Stimulated activated naive CD4-positive, alpha-beta T cell treated with Interleukin-2 at 50 U/mL for 16 hours (primary cell): ENCODE measurements around the gene GSTT2.

Source experiments
- DNase-seq: peaks from one replicate; lab custom pipeline; 2025; lab: John Stamatoyannopoulos, UW

Gene GSTT2

DNA sequence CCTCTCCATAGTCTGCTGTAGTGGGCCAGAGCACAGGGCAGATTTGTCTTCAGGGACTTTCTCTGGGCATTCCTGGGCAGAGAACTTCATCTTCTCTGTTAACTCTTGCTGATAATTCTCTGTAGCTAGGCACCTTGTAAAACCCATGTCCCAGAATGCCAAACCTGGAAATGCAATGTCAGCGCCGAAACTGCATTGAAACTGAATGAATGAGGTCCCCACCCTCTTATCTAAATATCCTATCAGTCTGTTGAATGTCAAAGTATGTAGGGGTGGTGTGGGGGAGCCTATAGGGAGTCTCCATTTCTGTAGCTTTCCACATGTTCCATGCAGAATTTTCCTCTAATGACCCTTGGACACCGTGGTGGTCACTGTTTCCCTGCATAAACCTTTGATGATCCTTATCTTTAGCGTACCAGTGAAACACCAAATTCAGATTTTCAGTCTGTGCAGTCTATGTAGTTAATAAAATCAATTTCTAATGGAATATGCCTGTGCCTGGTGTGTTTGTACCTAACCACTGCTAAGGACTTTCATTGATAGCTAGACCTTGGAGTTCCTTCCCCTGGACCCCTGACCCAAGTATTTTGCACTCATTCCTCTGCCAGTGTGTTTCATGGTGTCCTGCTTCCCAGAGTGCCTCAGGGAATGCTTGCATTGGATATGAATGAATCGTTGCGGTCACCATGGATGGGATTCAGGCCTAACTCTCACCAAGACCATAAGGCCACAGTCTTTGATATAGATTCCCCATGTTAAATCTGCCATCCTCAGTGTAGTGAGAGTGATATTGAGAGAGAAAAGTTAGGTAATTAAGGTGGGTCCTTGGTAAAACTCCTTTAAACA is 28.7 kb downstream of the GSTT2 start:
- no peak for DNase-seq

- DNase-seq, result no peak
Measured at GRCh38 chr22:24009227-24010017, 29.5 kb downstream of the GSTT2 start.

DNA sequence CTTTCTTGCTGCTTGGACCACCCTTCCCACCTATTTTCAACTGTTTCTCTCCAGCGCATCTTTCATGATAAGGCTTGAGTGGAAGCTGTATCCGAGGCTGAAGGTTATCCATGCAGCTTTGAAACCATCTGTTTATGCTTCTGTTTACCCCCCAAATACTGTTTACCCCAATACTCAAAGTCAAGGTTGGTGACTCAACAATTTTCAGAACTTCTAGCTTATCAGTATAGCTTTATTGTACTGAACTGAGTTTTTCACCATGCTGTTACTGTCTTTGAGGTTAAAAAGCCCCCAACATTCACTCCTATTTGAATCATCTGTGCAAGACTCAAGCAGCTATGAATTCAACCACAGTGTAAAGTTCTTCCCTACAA is 30.1 kb downstream of the GSTT2 start:
- DNase-seq, result no peak

DNA sequence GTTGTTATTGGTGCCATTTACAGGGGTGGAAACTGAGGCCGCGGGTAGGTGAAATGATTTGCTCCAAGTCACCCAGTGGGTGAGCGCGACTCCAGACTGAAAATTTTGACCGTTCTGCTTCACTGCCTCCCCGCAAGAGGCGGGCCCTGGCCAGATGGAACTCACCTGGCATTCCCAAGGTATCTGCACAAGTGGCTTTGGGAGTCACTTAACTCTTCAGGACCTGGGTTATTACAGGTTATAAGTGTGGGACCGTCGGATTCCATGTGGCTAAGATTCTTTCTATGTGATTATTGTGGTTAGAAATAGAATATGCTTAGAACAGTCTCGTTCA is 31.8 kb downstream of the GSTT2 start:
- no peak for DNase-seq

DNA sequence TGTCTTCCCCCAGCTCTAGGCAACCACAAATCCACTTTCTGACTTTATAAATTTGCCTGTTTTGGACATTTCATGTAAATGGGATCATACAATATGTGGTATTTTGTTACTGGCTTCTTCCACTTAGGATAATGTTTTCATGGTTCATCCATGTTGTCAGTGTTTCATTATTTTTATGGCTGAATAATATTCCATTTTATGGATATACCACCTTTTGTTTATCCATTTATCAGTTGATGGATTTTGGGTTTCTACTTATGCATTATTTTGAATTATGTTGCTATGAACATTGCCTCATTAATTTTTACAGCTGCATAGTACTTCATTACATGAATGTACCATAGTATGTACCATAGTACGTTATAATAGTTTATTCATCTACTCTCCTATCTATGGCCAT is 36.2 kb downstream of the GSTT2 start:
- no peak for DNase-seq

DNA sequence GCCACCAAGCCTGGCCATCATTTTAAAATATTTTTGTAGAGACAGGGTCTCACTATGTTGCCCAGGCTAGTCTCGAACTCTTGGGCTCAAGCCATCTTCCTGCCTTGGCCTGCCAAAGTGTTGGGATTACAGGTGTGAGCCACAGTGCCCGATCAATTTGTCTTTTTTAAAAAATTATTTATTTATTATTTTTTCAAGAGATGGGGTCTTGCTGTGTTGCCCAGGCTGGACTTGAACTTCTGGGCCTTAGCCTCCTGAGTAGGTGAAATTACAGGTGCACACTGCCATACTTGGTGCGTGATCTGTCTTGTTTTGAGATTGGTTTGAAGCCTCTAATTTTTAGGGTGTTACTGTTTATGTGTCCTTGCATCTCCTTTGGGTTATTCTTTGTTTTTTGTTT is 41.4 kb downstream of the GSTT2 start:
- DNase-seq, result no peak

DNA sequence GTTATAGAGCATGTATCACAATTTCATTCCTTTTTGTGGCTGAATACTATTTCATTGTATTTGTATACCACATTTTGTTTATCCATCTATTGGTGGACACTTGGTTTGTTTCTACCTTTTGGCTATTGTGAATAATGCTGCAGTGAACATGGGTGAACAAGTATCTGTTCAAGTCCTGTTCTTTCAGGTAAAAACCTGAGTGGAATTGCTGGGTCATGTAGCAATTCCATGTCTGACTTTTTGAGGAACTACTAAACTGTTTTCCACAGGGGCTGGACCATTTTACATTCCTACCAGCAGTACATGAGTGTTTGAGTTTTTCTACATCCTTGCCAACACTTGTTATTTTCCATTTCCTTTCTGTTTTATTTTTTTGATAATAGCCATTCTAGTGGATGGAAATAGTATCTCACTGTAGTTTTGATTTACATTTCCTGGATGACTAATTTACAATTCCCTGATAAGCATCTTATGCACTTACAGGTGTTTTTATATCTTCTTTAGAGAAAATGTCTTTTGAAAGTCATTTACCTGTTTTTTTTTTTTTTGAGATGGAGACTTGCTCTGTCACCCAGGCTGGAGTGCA is 43.4 kb downstream of the GSTT2 start:
- DNase-seq, result no peak

DNA sequence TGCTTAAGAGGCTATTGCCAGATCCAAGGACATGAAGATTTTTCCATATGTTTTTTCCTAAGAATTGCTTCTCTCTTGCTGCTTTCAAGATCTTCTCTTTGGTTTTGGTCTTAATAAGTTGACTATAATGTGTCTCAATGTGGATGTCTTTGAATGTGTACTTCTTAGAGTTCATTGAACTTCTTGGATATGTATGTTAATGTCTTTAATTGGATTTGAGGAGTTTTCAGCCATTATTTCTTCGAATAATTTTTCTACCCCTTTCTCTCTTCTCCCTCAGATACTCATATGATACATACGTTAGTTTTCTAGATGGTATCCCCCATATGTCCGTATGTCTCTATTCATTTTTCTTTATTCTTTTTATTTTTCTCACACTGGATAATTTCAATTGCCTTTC is 44.4 kb downstream of the GSTT2 start:
- no peak for DNase-seq

DNA sequence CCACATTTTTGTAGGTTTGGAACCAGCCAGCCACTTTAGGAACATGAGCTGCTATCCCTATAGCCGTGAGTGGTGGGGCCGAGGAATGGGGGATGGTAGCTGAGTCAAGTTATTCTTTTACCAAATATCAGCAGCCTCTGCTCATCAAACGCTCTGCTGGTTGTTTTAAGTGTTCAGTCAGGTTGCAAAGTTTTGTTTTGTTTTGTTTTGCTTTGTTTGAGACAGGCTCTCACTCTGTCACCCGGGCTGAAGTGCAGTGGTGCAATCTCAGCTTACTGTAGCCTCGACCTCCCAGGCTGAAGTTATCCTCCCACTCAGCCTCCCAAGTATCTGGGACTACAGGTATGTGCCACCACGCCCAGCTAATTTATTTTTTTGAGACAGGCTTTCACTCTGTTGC is 45.5 kb downstream of the GSTT2 start:
- DNase-seq, result no peak

GRCh38 chr22:24026056-24026455 is 46.1 kb downstream of the GSTT2 start:
- no peak for DNase-seq

GRCh38 chr22:24026733-24027132 is 46.8 kb downstream of the GSTT2 start:
- DNase-seq, result no peak

- no peak for DNase-seq
Measured at GRCh38 chr22:24027389-24027975, 47.5 kb downstream of the GSTT2 start.

DNA sequence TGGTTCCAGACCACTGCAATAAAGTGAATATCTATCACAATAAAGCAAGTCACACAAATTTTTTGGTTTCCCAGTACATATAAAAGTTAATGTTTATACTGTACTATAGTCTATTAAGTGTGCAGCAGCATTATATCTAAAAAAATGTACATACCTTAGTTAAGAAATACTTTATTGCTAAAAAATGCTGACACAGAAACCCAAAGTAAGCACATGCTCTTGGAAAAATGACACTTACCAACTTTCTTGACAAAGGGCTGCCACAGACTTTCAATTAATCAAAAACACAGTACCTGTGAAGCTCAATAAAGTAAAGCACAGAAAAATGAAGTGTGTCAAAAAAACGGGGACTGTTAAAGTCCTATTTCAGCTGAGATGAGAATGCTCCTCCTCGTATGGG is 48.1 kb downstream of the GSTT2 start:
- no peak for DNase-seq

DNA sequence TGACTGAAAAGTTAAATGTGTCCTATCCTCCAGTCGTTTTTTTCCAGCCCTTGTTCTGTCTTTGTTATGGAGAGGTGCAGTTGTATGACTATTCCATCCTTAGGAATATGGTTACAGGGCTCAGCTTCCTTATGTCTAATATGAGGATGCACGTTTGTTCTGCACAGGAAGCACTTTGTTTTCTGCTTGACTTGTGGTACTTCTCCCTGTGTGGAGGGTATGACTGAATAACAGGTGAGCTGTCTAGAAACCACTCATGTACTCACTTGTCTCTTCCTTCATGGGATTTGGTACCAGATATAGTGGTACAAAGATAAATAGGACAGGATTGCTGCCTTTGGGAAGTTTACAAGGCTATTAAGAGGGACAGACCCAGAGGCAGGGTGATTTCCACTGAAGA is 48.6 kb downstream of the GSTT2 start:
- DNase-seq, result no peak

DNA sequence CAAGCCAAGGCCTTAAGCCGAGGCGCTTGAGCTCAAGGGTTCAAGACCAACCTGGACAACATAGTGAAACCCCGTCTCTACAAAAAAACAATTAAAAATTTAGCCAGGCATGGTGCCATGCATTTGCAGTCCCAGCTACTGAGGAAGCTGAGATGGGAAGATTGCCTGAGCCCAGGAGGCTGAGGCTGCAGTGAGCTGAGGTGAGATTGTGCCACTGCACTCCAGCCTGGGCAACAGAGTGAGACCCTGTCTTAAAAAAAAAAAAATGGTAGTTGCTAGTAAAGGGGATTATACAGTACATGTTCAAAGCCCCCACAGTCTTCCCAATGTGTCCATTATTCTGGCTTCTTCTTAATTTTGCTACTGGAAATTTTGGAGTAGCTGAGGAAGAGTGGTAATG is 49.4 kb downstream of the GSTT2 start:
- DNase-seq, result no peak

- DNase-seq, result no peak
Measured at GRCh38 chr22:24030186-24030702, 50.3 kb downstream of the GSTT2 start.
